GM12873 (cell line): ENCODE data around the gene RAB33A.

Experiments used
- CTCF ChIP-seq: IDR thresholded peaks from 2 replicates; pipeline ENCODE4 v1.5.1; 2012; ENCODE audit warnings: low read depth, mild to moderate bottlenecking, moderate library complexity, low read length, control low read depth; ENCODE audit not compliant: insufficient read depth; ENCODE audit errors: missing control alignments

RAB33A gene

GRCh38 chrX:130171446-130172126, at the start of gene RAB33A:
TSS of gene RAB33A (plus strand) at chrX:130171962. CDS start at chrX:130172063, 101 bp downstream.
- TF ChIP-seq CTCF, result no peak

- no peak for TF ChIP-seq CTCF
These were observed 47.2 kb upstream of the RAB33A start for GRCh38 chrX:130124577-130124976.

GRCh38 chrX:130125091-130125874, 46.5 kb upstream of the RAB33A start:
- TF ChIP-seq CTCF, result no peak

GRCh38 chrX:130130990-130131389, 40.8 kb upstream of the RAB33A start:
- TF ChIP-seq CTCF, result no peak

- TF ChIP-seq CTCF, result no peak
These were observed 35.3 kb upstream of the RAB33A start for GRCh38 chrX:130136496-130136895.

- TF ChIP-seq CTCF, result no peak
These were observed 34.8 kb upstream of the RAB33A start for GRCh38 chrX:130136961-130137360.

- TF ChIP-seq CTCF, result no peak
These were observed 32.1 kb upstream of the RAB33A start for GRCh38 chrX:130139474-130140201.
